Bronchial epithelial cell (primary cell): ENCODE data around the gene ITGB1. TPM values are rescaled to one million over a fixed set of nuclear protein-coding genes. Genes with fewer than 3 reads are reported as not detected.
A peak's percentile ranks its signal among the peaks of the same experiment; 100 is the strongest.
"Not testable (repeated sequence)": the region's sequence is repeated elsewhere in the genome, so short reads cannot be mapped to it uniquely, and the experiment has no call there.

Source experiments
- DNase-seq: peaks from one replicate; pipeline ENCODE4 v3.0.0-alpha.2; 2010; ENCODE audit warnings: low read depth
- FAIRE-seq: peaks from 2 replicates; lab custom pipeline; 2011; peaks lifted over from hg19 to GRCh38; lab: Jason Lieb, UNC
- H3K27me3 ChIP-seq: 2 replicates; pipeline ENCODE4 v1.5.1; 2011; ENCODE audit warnings: low read length; ENCODE audit not compliant: control insufficient read depth, insufficient read depth
- H3K36me3 ChIP-seq: 2 replicates; pipeline ENCODE4 v1.5.1; 2011; ENCODE audit warnings: low read length; ENCODE audit not compliant: control insufficient read depth, insufficient read depth
- H3K4me3 ChIP-seq: 2 replicates; pipeline ENCODE4 v1.5.1; 2011; ENCODE audit warnings: mild to moderate bottlenecking, low read depth, low read length, control low read depth
- CTCF ChIP-seq: IDR thresholded peaks from 2 replicates; pipeline ENCODE4 v1.5.1; 2011; ENCODE audit warnings: mild to moderate bottlenecking, moderate library complexity, low read length, control low read depth, inconsistent platforms; ENCODE audit not compliant: insufficient read depth, severe bottlenecking
- total RNA-seq: library from RNA; depleted of rRNA; stranded (reverse); fragments of >200 nt; gene quantifications from 2 replicates; pipeline ENCODE4 v1.2.1, GENCODE V29; 2014

Gene ITGB1
- total RNA-seq, 1 donor from 2014 or later: 1,469 TPM

- no peak for TF ChIP-seq CTCF
- FAIRE-seq: no peak
- H3K36me3 ChIP-seq: peaks cover 4% of the 10 kb centered on the region
These were observed 46.6 kb downstream of the ITGB1 start for GRCh38 chr10:32911285-32912016.

GRCh38 chr10:32909970-32910369, 48.1 kb downstream of the ITGB1 start:
- H3K36me3 ChIP-seq, H3K27me3 ChIP-seq, FAIRE-seq, H3K4me3 ChIP-seq, DNase-seq: not testable (repeated sequence)

More at GRCh38 chr10:32911285-32912016, 46.6 kb downstream of the ITGB1 start:
- DNase-seq: no peak
- no peaks in the 10 kb centered on the region for H3K27me3 ChIP-seq
- H3K4me3 ChIP-seq: no peak overlapping the region

- no peak for TF ChIP-seq CTCF
- Histone ChIP-seq H3K4me3 (no peak overlapping the region), H3K36me3 (peaks cover 5% of the 10 kb centered on the region), H3K27me3 (no peaks in the 10 kb centered on the region)
- no peak for DNase-seq
- FAIRE-seq: no peak
These were observed 48.6 kb downstream of the ITGB1 start for GRCh38 chr10:32909456-32909855.

- no peak overlapping the region for H3K4me3 ChIP-seq
- H3K36me3 ChIP-seq: peaks cover 13% of the 10 kb centered on the region
- FAIRE-seq (no peak), DNase-seq (no peak)
- no peaks in the 10 kb centered on the region for H3K27me3 ChIP-seq
- no peak for TF ChIP-seq CTCF
These were observed 51.4 kb downstream of the ITGB1 start for GRCh38 chr10:32906595-32906994.

- no peak overlapping the region for H3K4me3 ChIP-seq
- peaks cover 13% of the 10 kb centered on the region for H3K36me3 ChIP-seq
- H3K27me3 ChIP-seq: no peaks in the 10 kb centered on the region
- no peak for DNase-seq
- TF ChIP-seq CTCF: no peak
- FAIRE-seq: no peak
These were observed 52.6 kb downstream of the ITGB1 start for GRCh38 chr10:32905466-32905865.

- peaks cover 12% of the 10 kb centered on the region for H3K36me3 ChIP-seq
- no peaks in the 10 kb centered on the region for H3K27me3 ChIP-seq
- no peak for FAIRE-seq
- H3K4me3 ChIP-seq: no peak overlapping the region
- no peak for TF ChIP-seq CTCF
- DNase-seq: no peak
These were observed 56.2 kb downstream of the ITGB1 start for GRCh38 chr10:32901815-32902214.

- not testable (repeated sequence) for H3K4me3 ChIP-seq, FAIRE-seq, H3K36me3 ChIP-seq, H3K27me3 ChIP-seq
- peak; percentile 33 for DNase-seq
These were observed 62.6 kb downstream of the ITGB1 start for GRCh38 chr10:32895200-32895968.
